HL-60 (cell line): Measurements from ENCODE around the gene SYT7.

Experiments
- CTCF ChIP-seq: IDR thresholded peaks from one replicate; pipeline ENCODE4 v1.5.1; 2011; ENCODE audit warnings: low read length, control low read depth, inconsistent platforms; ENCODE audit not compliant: insufficient read depth
- REST ChIP-seq: IDR thresholded peaks from 2 replicates; pipeline ENCODE4 v1.6.1; 2012; ENCODE audit warnings: low read depth; ENCODE audit not compliant: insufficient replicate concordance

- TF ChIP-seq CTCF (no peak), REST (no peak)
Observed at GRCh38 chr11:61510974-61511373, 69.9 kb downstream of the SYT7 start.
